ENCODE measurements around the gene BMP2K.

BMP2K gene

GRCh38 chr4:78776079-78776728 lies at the start of gene BMP2K:
Gene BMP2K (plus strand): TSS chr4:78776350. CDS start chr4:78776544, 194 bp downstream.
- no peak for TF ChIP-seq EZH2phosphoT487 (IDR thresholded peaks at IDR 0.05; ENCODE audit: borderline replicate concordance, low read length)
- TF ChIP-seq, protein P1, sequence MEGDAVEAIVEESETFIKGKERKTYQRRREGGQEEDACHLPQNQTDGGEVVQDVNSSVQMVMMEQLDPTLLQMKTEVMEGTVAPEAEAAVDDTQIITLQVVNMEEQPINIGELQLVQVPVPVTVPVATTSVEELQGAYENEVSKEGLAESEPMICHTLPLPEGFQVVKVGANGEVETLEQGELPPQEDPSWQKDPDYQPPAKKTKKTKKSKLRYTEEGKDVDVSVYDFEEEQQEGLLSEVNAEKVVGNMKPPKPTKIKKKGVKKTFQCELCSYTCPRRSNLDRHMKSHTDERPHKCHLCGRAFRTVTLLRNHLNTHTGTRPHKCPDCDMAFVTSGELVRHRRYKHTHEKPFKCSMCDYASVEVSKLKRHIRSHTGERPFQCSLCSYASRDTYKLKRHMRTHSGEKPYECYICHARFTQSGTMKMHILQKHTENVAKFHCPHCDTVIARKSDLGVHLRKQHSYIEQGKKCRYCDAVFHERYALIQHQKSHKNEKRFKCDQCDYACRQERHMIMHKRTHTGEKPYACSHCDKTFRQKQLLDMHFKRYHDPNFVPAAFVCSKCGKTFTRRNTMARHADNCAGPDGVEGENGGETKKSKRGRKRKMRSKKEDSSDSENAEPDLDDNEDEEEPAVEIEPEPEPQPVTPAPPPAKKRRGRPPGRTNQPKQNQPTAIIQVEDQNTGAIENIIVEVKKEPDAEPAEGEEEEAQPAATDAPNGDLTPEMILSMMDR (IDR thresholded peaks at IDR 0.05; ENCODE audit: low read depth, low read length, poor library complexity, severe bottlenecking) = no peak
- peak within 1 kb of the TSS; percentile 84 for H3K4me3 ChIP-seq (ENCODE audit: low read length)
- no peaks in the 10 kb centered on the region for H3K27me3 ChIP-seq (ENCODE audit: control insufficient read depth, low read length)
- H3K4me2 ChIP-seq (ENCODE audit: low read length) = peak within 1 kb of the TSS; percentile 95
- H3K9me3 ChIP-seq (ENCODE audit: control insufficient read depth, insufficient read depth, low read length) = no peaks in the 10 kb centered on the region
- H4K20me1 ChIP-seq (ENCODE audit: control insufficient read depth, insufficient read depth, low read depth, low read length) = peaks cover 3% of the 10 kb centered on the region; the same call in 1 of the 2 replicates
- peaks cover 50% of the 10 kb centered on the region for H3K4me1 ChIP-seq (ENCODE audit: control insufficient read depth, low read length)
- no peaks in the 10 kb centered on the region for H3F3A ChIP-seq (ENCODE audit: control insufficient read depth, insufficient read depth)
- peaks cover 47% of the 10 kb centered on the region for H3K79me2 ChIP-seq (ENCODE audit: control insufficient read depth, low read length)
- peak within 1 kb of the TSS; percentile 77 for H3K27ac ChIP-seq (ENCODE audit: low read depth, low read length)
- H3K9me2 ChIP-seq (replicated peaks; ENCODE audit: control insufficient read depth, low read length) = no peaks in the 10 kb centered on the region
- H3K36me3 ChIP-seq (ENCODE audit: control insufficient read depth, low read length) = 0 out of 2 replicates have a peak, but pooled peaks cover 2% of the 10 kb centered on the region

- no peak overlapping the region for H3K4me3 ChIP-seq (ENCODE audit: low read length)
- H3K27me3 ChIP-seq (ENCODE audit: control insufficient read depth, low read length) = no peaks in the 10 kb centered on the region
- peaks cover 22% of the 10 kb centered on the region for H3K4me1 ChIP-seq (ENCODE audit: control insufficient read depth, low read length)
- TF ChIP-seq, protein P1 (IDR thresholded peaks at IDR 0.05; ENCODE audit: low read depth, low read length, poor library complexity, severe bottlenecking) = no peak
- no peak for TF ChIP-seq EZH2phosphoT487 (IDR thresholded peaks at IDR 0.05; ENCODE audit: borderline replicate concordance, low read length)
- H3K4me2 ChIP-seq (ENCODE audit: low read length) = no peak overlapping the region
- no peaks in the 10 kb centered on the region for H3K9me3 ChIP-seq (ENCODE audit: control insufficient read depth, insufficient read depth, low read length)
- H4K20me1 ChIP-seq (ENCODE audit: control insufficient read depth, insufficient read depth, low read depth, low read length) = no peaks in the 10 kb centered on the region
- H3F3A ChIP-seq (ENCODE audit: control insufficient read depth, insufficient read depth) = no peaks in the 10 kb centered on the region
- no peaks in the 10 kb centered on the region for H3K9me2 ChIP-seq (replicated peaks; ENCODE audit: control insufficient read depth, low read length)
- H3K79me2 ChIP-seq (ENCODE audit: control insufficient read depth, low read length) = no peaks in the 10 kb centered on the region
- no peak overlapping the region for H3K27ac ChIP-seq (ENCODE audit: low read depth, low read length)
- H3K36me3 ChIP-seq (ENCODE audit: control insufficient read depth, low read length) = no peaks in the 10 kb centered on the region
These were observed 49.6 kb upstream of the BMP2K start for GRCh38 chr4:78726546-78726945.

DNA sequence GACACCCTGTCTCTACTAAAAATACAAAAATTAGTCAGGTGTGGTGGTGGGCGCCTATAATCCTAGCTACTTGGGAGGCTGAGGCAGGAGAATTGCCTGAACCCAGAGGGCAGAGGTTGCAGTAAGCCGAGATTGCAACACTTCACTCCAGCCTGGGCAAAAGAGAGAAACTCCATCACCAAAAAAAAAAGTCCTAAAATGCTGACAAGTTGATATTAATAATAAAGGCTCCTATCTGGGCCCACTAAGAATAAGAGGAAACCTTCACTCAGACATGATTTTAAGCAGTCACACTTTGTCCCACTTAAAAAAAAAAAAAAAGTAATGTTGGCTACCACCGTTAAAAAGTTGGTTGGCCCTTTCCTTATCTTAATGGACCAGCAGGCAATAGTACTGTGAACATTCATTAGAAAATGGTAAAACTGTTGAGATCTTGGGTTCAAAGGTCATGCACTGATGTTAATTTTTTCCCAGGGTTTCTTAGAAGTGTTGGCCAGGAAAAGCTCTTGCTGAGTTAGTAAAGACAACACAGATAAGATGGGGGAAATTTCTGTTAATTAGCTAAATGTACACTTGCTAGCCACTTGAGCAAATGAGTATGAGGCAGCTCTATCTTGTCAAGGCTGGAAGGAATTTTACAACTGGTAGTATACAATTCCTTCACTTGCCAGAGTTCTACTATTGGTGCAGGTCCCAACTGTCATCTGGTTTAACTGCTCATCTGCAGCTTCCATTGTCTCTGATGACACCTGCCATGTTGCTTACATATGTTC lies 43.6 kb upstream of the BMP2K start:
- Histone ChIP-seq H3K27ac (ENCODE audit: low read depth, low read length) (no peak overlapping the region), H3K9me3 (ENCODE audit: control insufficient read depth, insufficient read depth, low read length) (no peaks in the 10 kb centered on the region), H3F3A (ENCODE audit: control insufficient read depth, insufficient read depth) (peaks cover 4% of the 10 kb centered on the region; the same call in 1 of the 2 replicates), H3K4me1 (ENCODE audit: control insufficient read depth, low read length) (peaks cover 40% of the 10 kb centered on the region), H4K20me1 (ENCODE audit: control insufficient read depth, insufficient read depth, low read depth, low read length) (no peaks in the 10 kb centered on the region), H3K79me2 (ENCODE audit: control insufficient read depth, low read length) (no peaks in the 10 kb centered on the region), H3K4me2 (ENCODE audit: low read length) (no peak overlapping the region), H3K4me3 (ENCODE audit: low read length) (no peak overlapping the region), H3K9me2 (replicated peaks; ENCODE audit: control insufficient read depth, low read length) (no peaks in the 10 kb centered on the region), H3K27me3 (ENCODE audit: control insufficient read depth, low read length) (no peaks in the 10 kb centered on the region), H3K36me3 (ENCODE audit: control insufficient read depth, low read length) (no peaks in the 10 kb centered on the region)
- TF ChIP-seq EZH2phosphoT487 (IDR thresholded peaks at IDR 0.05; ENCODE audit: borderline replicate concordance, low read length) = no peak
- TF ChIP-seq, protein P1 (IDR thresholded peaks at IDR 0.05; ENCODE audit: low read depth, low read length, poor library complexity, severe bottlenecking) = no peak

All from DOHH2 (cell line).